B cell (primary cell): ENCODE results near the gene ENO2. TPM values are rescaled to one million over a fixed set of nuclear protein-coding genes. Genes with fewer than 3 reads are reported as not detected.
"Not testable (repeated sequence)": the region's sequence is repeated elsewhere in the genome, so short reads cannot be mapped to it uniquely, and the experiment has no call there.

Experiments
- ATAC-seq: fragments of 200-7000 bp; cut with Tn5 transposase; one replicate; pipeline ENCODE4 v1.10.0; 2021; ENCODE audit warnings: low read depth, mild to moderate bottlenecking, moderate number of reproducible peaks, moderate library complexity
- CTCF ChIA-PET: fragments of 350-600 bp; sonication (Branson Sonifier 250); formaldehyde crosslinking; loops from one replicate; lab custom pipeline; 2021; ENCODE audit warnings: antibody characterized with exemption, inconsistent platforms; lab: Charles Lee
- POLR2A ChIA-PET: fragments of 350-600 bp; sonication (Branson Sonifier 250); formaldehyde crosslinking; loops from one replicate; lab custom pipeline; 2021; ENCODE audit warnings: antibody characterized with exemption; lab: Charles Lee
- DNase-seq: peaks from one replicate; pipeline ENCODE4 v3.0.0; 2013
- H2AFZ ChIP-seq: 2 replicates; pipeline ENCODE4 v1.6.1; 2012; ENCODE audit warnings: mild to moderate bottlenecking, low read depth, low read length; ENCODE audit not compliant: insufficient read depth, poor library complexity, severe bottlenecking
- H3K27ac ChIP-seq, 2 donors: 1 replicate in 1 of 2; 2 replicates in 1 of 2; pipeline ENCODE4 v1.5.1; 2012 to 2013; ENCODE audit warnings: low read length in 2 of 2, mild to moderate bottlenecking in 2 of 2, moderate library complexity in 1 of 2
- H3K27me3 ChIP-seq, 4 experiments: fragments of 200-600 bp in 1 of 4; sonication (generic) in 1 of 4; replicated peaks in 1 of 4; 1 replicate in 2 of 4; 2 replicates in 2 of 4; pipeline versions ENCODE4 v1.6.1 to v1.7.0; 2013 to 2016; ENCODE audit warnings: low read length in 3 of 4, mild to moderate bottlenecking in 2 of 4, mixed read lengths in 1 of 4, moderate library complexity in 1 of 4; ENCODE audit not compliant: insufficient read depth in 4 of 4, control insufficient read depth in 3 of 4; ENCODE audit errors: control extremely low read depth in 1 of 4
- H3K36me3 ChIP-seq, 2 experiments: replicated peaks in 1 of 2; 1 replicate in 1 of 2; 2 replicates in 1 of 2; pipeline versions ENCODE4 v1.6.1 to v1.7.1; 2013; ENCODE audit warnings: low read length in 1 of 2; ENCODE audit not compliant: insufficient read depth in 2 of 2, control insufficient read depth in 1 of 2; ENCODE audit errors: control extremely low read depth in 1 of 2, extremely low read depth in 1 of 2
- H3K4me1 ChIP-seq, 2 donors: fragments of 200-600 bp in 1 of 2; sonication (generic) in 1 of 2; 1 replicate in 1 of 2; 2 replicates in 1 of 2; pipeline versions ENCODE4 v1.5.1 to v1.6.1; 2013 to 2017; ENCODE audit warnings: low read length in 2 of 2; ENCODE audit not compliant: control insufficient read depth in 2 of 2, insufficient read depth in 2 of 2
- H3K4me2 ChIP-seq: replicated peaks from 2 replicates; pipeline ENCODE3; 2012; ENCODE audit warnings: mild to moderate bottlenecking, low read depth, low read length; ENCODE audit not compliant: poor library complexity, severe bottlenecking
- H3K4me3 ChIP-seq, 5 experiments: fragments of 200-600 bp in 1 of 5; sonication (generic) in 1 of 5; 1 replicate in 3 of 5; 2 replicates in 2 of 5; pipeline versions ENCODE4 v1.5.1 to v1.7.0; 2011 to 2016; ENCODE audit warnings: low read length in 4 of 5, mild to moderate bottlenecking in 4 of 5, low read depth in 2 of 5, control low read depth in 1 of 5, moderate library complexity in 1 of 5; ENCODE audit not compliant: insufficient read depth in 1 of 5; ENCODE audit errors: control extremely low read depth in 1 of 5, extremely low read depth in 1 of 5
- H3K79me2 ChIP-seq: fragments of 200-600 bp; sonication (generic); one replicate; pipeline ENCODE4 v1.6.0; 2016; ENCODE audit warnings: low read length; ENCODE audit not compliant: control insufficient read depth, insufficient read depth
- H3K9ac ChIP-seq: fragments of 200-600 bp; sonication (generic); 2 replicates; pipeline ENCODE4 v1.6.1; 2017; ENCODE audit warnings: mild to moderate bottlenecking, low read length, moderate library complexity
- H3K9me3 ChIP-seq, 3 donors: one replicate each; pipeline versions ENCODE4 v1.6.1 to v1.7.1; 2013; ENCODE audit warnings: low read length in 2 of 3; ENCODE audit not compliant: control insufficient read depth in 2 of 3, insufficient read depth in 1 of 3; ENCODE audit errors: control extremely low read depth in 1 of 3
- H4K20me1 ChIP-seq: 2 replicates; pipeline ENCODE4 v1.6.0; 2012; ENCODE audit warnings: mild to moderate bottlenecking, low read length; ENCODE audit not compliant: insufficient read depth, control insufficient read depth, poor library complexity, severe bottlenecking
- H3K27ac Mint-ChIP-seq: one replicate; pipeline ENCODE4 v1.8.0; 2021; ENCODE audit warnings: mixed read lengths
- H3K27me3 Mint-ChIP-seq: one replicate; pipeline ENCODE4 v1.8.0; 2021; ENCODE audit warnings: mixed read lengths
- H3K4me1 Mint-ChIP-seq: one replicate; pipeline ENCODE4 v1.8.0; 2021; ENCODE audit warnings: mixed read lengths
- H3K4me3 Mint-ChIP-seq: one replicate; pipeline ENCODE4 v1.8.0; 2021; ENCODE audit warnings: mixed read lengths
- H3K9me3 Mint-ChIP-seq: one replicate; pipeline ENCODE4 v1.8.0; 2022; ENCODE audit warnings: mixed read lengths; ENCODE audit not compliant: insufficient read depth
- WGBS: methylation state at CpG from one replicate; pipeline ENCODE4 v1.1.5; 2013; ENCODE audit warnings: missing lambda C conversion rate; ENCODE audit not compliant: insufficient coverage; 5-methylcytosine and 5-hydroxymethylcytosine counted together
- intact Hi-C: fragments of 100-400 bp; cut with micrococcal nuclease; formaldehyde crosslinking; loops from one replicate; pipeline ENCODE4 v1.10.0; 2022
- polyA plus RNA-seq: library from polyadenylated mRNA; depleted of rRNA; stranded (reverse); fragments of >200 nt; gene quantifications from 2 replicates; pipeline ENCODE4 v1.2.3, GENCODE V29; 2012
- total RNA-seq, 2 donors: library from RNA; stranded (reverse); fragments of 120-200 nt in 1 of 2; gene quantifications; 1 replicate in 1 of 2; 2 replicates in 1 of 2; pipeline versions ENCODE4 v1.2.3 to v1.2.4, GENCODE V29; 2013 to 2022
- TF ChIP-seq, protein P1 (sequence below): fragments of 200-600 bp; IDR thresholded peaks from one replicate; pipeline ENCODE4 v1.8.0; 2022; ENCODE audit warnings: antibody characterized with exemption, mild to moderate bottlenecking

ENO2 gene
- total and polyA plus RNA-seq, 2 donors (not counting 1 experiment from before 2014, with no cell fraction given): 42.5 to 55.3 TPM

GRCh38 chr12:6891646-6892001, 22.8 kb upstream of the ENO2 start:
- peak overlapping the region; percentile 87 for H3K4me3 Mint-ChIP-seq
- TF ChIP-seq, protein P1, sequence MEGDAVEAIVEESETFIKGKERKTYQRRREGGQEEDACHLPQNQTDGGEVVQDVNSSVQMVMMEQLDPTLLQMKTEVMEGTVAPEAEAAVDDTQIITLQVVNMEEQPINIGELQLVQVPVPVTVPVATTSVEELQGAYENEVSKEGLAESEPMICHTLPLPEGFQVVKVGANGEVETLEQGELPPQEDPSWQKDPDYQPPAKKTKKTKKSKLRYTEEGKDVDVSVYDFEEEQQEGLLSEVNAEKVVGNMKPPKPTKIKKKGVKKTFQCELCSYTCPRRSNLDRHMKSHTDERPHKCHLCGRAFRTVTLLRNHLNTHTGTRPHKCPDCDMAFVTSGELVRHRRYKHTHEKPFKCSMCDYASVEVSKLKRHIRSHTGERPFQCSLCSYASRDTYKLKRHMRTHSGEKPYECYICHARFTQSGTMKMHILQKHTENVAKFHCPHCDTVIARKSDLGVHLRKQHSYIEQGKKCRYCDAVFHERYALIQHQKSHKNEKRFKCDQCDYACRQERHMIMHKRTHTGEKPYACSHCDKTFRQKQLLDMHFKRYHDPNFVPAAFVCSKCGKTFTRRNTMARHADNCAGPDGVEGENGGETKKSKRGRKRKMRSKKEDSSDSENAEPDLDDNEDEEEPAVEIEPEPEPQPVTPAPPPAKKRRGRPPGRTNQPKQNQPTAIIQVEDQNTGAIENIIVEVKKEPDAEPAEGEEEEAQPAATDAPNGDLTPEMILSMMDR: no peak
- peaks cover 9 to 13% of the 10 kb centered on the region in 2 donors for H3K4me1 ChIP-seq
- DNase-seq (no peak), ATAC-seq (no peak)
- peak overlapping the region; percentile 79 for H2AFZ ChIP-seq
- intact Hi-C loops: loop anchor here (1.0 kb wide), 8 partner anchors 13 to 138 kb away; partner anchors contain the start of genes EMG1, LPCAT3, LRRC23 and MLF2
- peak overlapping the region; percentile 91 for H3K27ac Mint-ChIP-seq
- CTCF ChIA-PET: interaction anchor here (0.7 to 2.7 kb wide), 25 partner anchors 8 to 338 kb away, joined by 3 to 77 read pairs (median 5); partner anchors contain the start of genes C12orf57, CDCA3, ENO2 and LPCAT3
- H3K9me3 Mint-ChIP-seq: no peaks in the 10 kb centered on the region
- peak overlapping the region; percentile 61 to 79 (median 76) for H3K4me3 ChIP-seq
- H3K9me3 ChIP-seq: no peaks in the 10 kb centered on the region
- no peaks in the 10 kb centered on the region for H3K36me3 ChIP-seq
- WGBS: 87% methylated on average over 3 of the region's 5 CpGs
- no peaks in the 10 kb centered on the region for H3K27me3 ChIP-seq
- peak overlapping the region; percentile 93 to 94 for H3K27ac ChIP-seq
- H3K9ac ChIP-seq: peak overlapping the region; percentile 68
- H3K4me1 Mint-ChIP-seq: peaks cover 15% of the 10 kb centered on the region
- peaks cover 4% of the 10 kb centered on the region for H3K79me2 ChIP-seq
- POLR2A ChIA-PET: interaction anchor here (0.6 to 1.6 kb wide), 12 partner anchors 10 to 78 kb away, joined by 3 to 30 read pairs (median 4); partner anchors contain the start of genes C12orf57, CDCA3, ENO2 and RNU7-1
- no peaks in the 10 kb centered on the region for H3K27me3 Mint-ChIP-seq
- peak overlapping the region; percentile 75 for H3K4me2 ChIP-seq
- H4K20me1 ChIP-seq: no peaks in the 10 kb centered on the region

- H3K9me3 Mint-ChIP-seq, H2AFZ ChIP-seq, H3K27me3 Mint-ChIP-seq, intact Hi-C loops, H3K27me3 ChIP-seq, H3K4me2 ChIP-seq, H3K4me3 ChIP-seq, ATAC-seq, H3K9me3 ChIP-seq, H3K79me2 ChIP-seq, H4K20me1 ChIP-seq, DNase-seq, H3K27ac ChIP-seq, H3K36me3 ChIP-seq, H3K9ac ChIP-seq: not testable (repeated sequence)
- Mint-ChIP-seq H3K4me1 (peaks cover 15% of the 10 kb centered on the region), H3K27ac (peak overlapping the region; percentile 44), H3K4me3 (peak overlapping the region; percentile 87)
- ChIA-PET CTCF (interaction anchor here (1.1 to 2.7 kb wide), 2 partner anchors 14 to 20 kb away, joined by 4 to 77 read pairs; partner anchors contain the start of gene SPSB2), POLR2A (interaction anchor here (0.7 kb wide), 1 partner anchor 13 kb away, joined by 7 read pairs; no protein-coding TSS in a partner anchor)
- H3K4me1 ChIP-seq: peaks cover 9 to 13% of the 10 kb centered on the region in 2 donors
- 100% methylated on average over 3 of the region's 3 CpGs for WGBS
Observed at GRCh38 chr12:6892683-6893082, 21.7 kb upstream of the ENO2 start.
